CD4-positive, CD25-positive, alpha-beta regulatory T cell (primary cell): ENCODE data around the gene ARMS2. TPM values are rescaled to one million over a fixed set of nuclear protein-coding genes. Genes with fewer than 3 reads are reported as not detected.

Source experiments
- ATAC-seq, 2 donors: fragments of 150-1000 bp; cut with Tn5 transposase; one replicate each; pipeline ENCODE4 v1.10.0; 2021; ENCODE audit warnings: low read depth in 2 of 2, moderate number of reproducible peaks in 2 of 2, moderate library complexity in 1 of 2
- DNase-seq, 3 donors: peaks; one replicate each; pipeline versions ENCODE4 v3.0.0 to v3.0.0-alpha.2; 2012 to 2022; ENCODE audit warnings: mixed read lengths in 1 of 3
- H3K27ac ChIP-seq: one replicate; pipeline ENCODE4 v1.7.0; 2013; ENCODE audit warnings: mild to moderate bottlenecking, low read length; ENCODE audit not compliant: insufficient read depth, poor library complexity, severe bottlenecking
- H3K27me3 ChIP-seq: one replicate; pipeline ENCODE4 v1.7.0; 2013; ENCODE audit warnings: low read length; ENCODE audit not compliant: control insufficient read depth, insufficient read depth
- H3K36me3 ChIP-seq: one replicate; pipeline ENCODE4 v1.7.0; 2013; ENCODE audit warnings: mild to moderate bottlenecking, low read length, moderate library complexity; ENCODE audit not compliant: control insufficient read depth, insufficient read depth
- H3K4me1 ChIP-seq: 2 replicates; pipeline ENCODE4 v1.7.0; 2013; ENCODE audit warnings: mild to moderate bottlenecking, low read length; ENCODE audit not compliant: insufficient read depth, control insufficient read depth, poor library complexity, severe bottlenecking
- H3K4me3 ChIP-seq: one replicate; pipeline ENCODE4 v1.7.0; 2013; ENCODE audit warnings: low read depth, mild to moderate bottlenecking, low read length, moderate library complexity
- H3K9me3 ChIP-seq, 2 experiments: 1 replicate in 1 of 2; 2 replicates in 1 of 2; pipeline ENCODE4 v1.7.0; 2013; ENCODE audit warnings: low read length in 2 of 2, mild to moderate bottlenecking in 1 of 2, moderate library complexity in 1 of 2; ENCODE audit not compliant: control insufficient read depth in 2 of 2
- H3K27ac Mint-ChIP-seq, 3 donors: one replicate each; pipeline ENCODE4 v1.8.0; 2020 to 2022; ENCODE audit warnings: mild to moderate bottlenecking in 3 of 3, mixed read lengths in 3 of 3, moderate library complexity in 2 of 3
- H3K27me3 Mint-ChIP-seq: one replicate; pipeline ENCODE4 v1.8.0; 2022; ENCODE audit warnings: mild to moderate bottlenecking, mixed read lengths
- H3K36me3 Mint-ChIP-seq: one replicate; pipeline ENCODE4 v1.8.0; 2020; ENCODE audit warnings: mixed read lengths
- H3K4me1 Mint-ChIP-seq, 4 donors: one replicate each; pipeline ENCODE4 v1.8.0; 2020 to 2022; ENCODE audit warnings: mixed read lengths in 4 of 4, mild to moderate bottlenecking in 1 of 4
- H3K4me3 Mint-ChIP-seq, 4 donors: one replicate each; pipeline ENCODE4 v1.8.0; 2020 to 2022; ENCODE audit warnings: mild to moderate bottlenecking in 4 of 4, mixed read lengths in 4 of 4, moderate library complexity in 3 of 4
- H3K9me3 Mint-ChIP-seq, 7 donors: one replicate each; pipeline ENCODE4 v1.8.0; 2020 to 2022; ENCODE audit warnings: mixed read lengths in 7 of 7, mild to moderate bottlenecking in 3 of 7, moderate library complexity in 2 of 7
- polyA plus RNA-seq, 4 donors: library from polyadenylated mRNA; unstranded; fragments of 300-500 nt; fragmentation: Illumina TruSeq; gene quantifications; one replicate each; pipeline ENCODE4 v1.2.3, GENCODE V29; 2021
- total RNA-seq: library from RNA; stranded (reverse); gene quantifications from one replicate; pipeline ENCODE4 v1.2.3, GENCODE V29; 2022

The ARMS2 gene
- total and polyA plus RNA-seq, 5 donors from 2014 or later: not detected

GRCh38 chr10:122492999-122493481 lies 38.6 kb downstream of the ARMS2 start:
- Mint-ChIP-seq H3K36me3 (no peaks in the 10 kb centered on the region), H3K27ac (peak overlapping the region in 1 of 3 donors; percentile 40), H3K9me3 (no peaks in the 10 kb centered on the region), H3K27me3 (peaks cover 15% of the 10 kb centered on the region), H3K4me3 (no peak overlapping the region), H3K4me1 (peaks cover 0 to 27% (median 18%) of the 10 kb centered on the region in 4 donors)
- no peaks in the 10 kb centered on the region for H3K27me3 ChIP-seq
- H3K4me1 ChIP-seq: peaks cover 20% of the 10 kb centered on the region
- no peaks in the 10 kb centered on the region for H3K36me3 ChIP-seq
- no peak for DNase-seq
- H3K4me3 ChIP-seq: no peak overlapping the region
- H3K27ac ChIP-seq: no peak overlapping the region
- no peak for ATAC-seq
- H3K9me3 ChIP-seq: no peaks in the 10 kb centered on the region

DNA sequence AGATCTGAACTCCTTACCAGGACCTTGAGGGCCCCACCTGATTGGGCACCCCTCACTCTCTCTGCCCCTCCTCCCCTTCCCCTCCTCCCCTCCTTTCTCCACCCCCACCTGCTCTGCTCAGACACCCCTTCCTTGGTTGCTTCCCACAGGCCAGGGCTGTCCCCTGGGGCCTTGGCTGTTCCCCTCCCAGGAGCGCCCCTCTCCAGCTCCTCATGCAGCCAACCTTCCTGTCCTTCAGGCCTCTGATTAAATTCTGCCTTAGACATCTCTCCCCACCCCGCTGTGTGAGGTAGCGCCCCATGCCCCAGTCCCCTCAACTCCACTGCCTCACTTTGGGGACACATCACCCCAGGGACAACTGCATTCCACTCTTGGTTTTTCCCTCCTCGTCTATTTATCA lies 39.3 kb downstream of the ARMS2 start:
- no peak for DNase-seq
- Mint-ChIP-seq H3K4me1 (peaks cover 0 to 27% (median 18%) of the 10 kb centered on the region in 4 donors), H3K4me3 (no peak overlapping the region), H3K27ac (no peak overlapping the region), H3K27me3 (peaks cover 17% of the 10 kb centered on the region), H3K9me3 (no peaks in the 10 kb centered on the region), H3K36me3 (no peaks in the 10 kb centered on the region)
- ATAC-seq: no peak
- no peaks in the 10 kb centered on the region for H3K36me3 ChIP-seq
- H3K4me1 ChIP-seq: peaks cover 20% of the 10 kb centered on the region
- no peaks in the 10 kb centered on the region for H3K27me3 ChIP-seq
- no peak overlapping the region for H3K4me3 ChIP-seq
- no peak overlapping the region for H3K27ac ChIP-seq
- no peaks in the 10 kb centered on the region for H3K9me3 ChIP-seq

- no peak overlapping the region for H3K4me3 Mint-ChIP-seq
- no peak for ATAC-seq
- DNase-seq: no peak
Observed at GRCh38 chr10:122494173-122494820, 39.8 kb downstream of the ARMS2 start.

GRCh38 chr10:122494833-122495232 lies 40.4 kb downstream of the ARMS2 start:
- ATAC-seq (no peak), DNase-seq (no peak)
- peaks cover 17% of the 10 kb centered on the region for H3K27me3 Mint-ChIP-seq
- H3K36me3 Mint-ChIP-seq: no peaks in the 10 kb centered on the region
- peaks cover 0 to 27% (median 18%) of the 10 kb centered on the region in 4 donors for H3K4me1 Mint-ChIP-seq
- no peaks in the 10 kb centered on the region for H3K9me3 ChIP-seq
- H3K36me3 ChIP-seq: no peaks in the 10 kb centered on the region
- H3K27ac ChIP-seq: no peak overlapping the region
- no peak overlapping the region for H3K4me3 Mint-ChIP-seq
- H3K4me3 ChIP-seq: no peak overlapping the region
- H3K9me3 Mint-ChIP-seq: no peaks in the 10 kb centered on the region
- peaks cover 20% of the 10 kb centered on the region for H3K4me1 ChIP-seq
- no peaks in the 10 kb centered on the region for H3K27me3 ChIP-seq
- no peak overlapping the region for H3K27ac Mint-ChIP-seq

More at GRCh38 chr10:122494173-122494820, 39.8 kb downstream of the ARMS2 start:
- H3K27me3 ChIP-seq: no peaks in the 10 kb centered on the region
- no peaks in the 10 kb centered on the region for H3K36me3 Mint-ChIP-seq
- H3K27ac ChIP-seq: no peak overlapping the region
- peaks cover 17% of the 10 kb centered on the region for H3K27me3 Mint-ChIP-seq
- H3K9me3 ChIP-seq: no peaks in the 10 kb centered on the region
- peaks cover 0 to 27% (median 18%) of the 10 kb centered on the region in 4 donors for H3K4me1 Mint-ChIP-seq
- no peaks in the 10 kb centered on the region for H3K36me3 ChIP-seq
- H3K4me1 ChIP-seq: peaks cover 20% of the 10 kb centered on the region
- H3K4me3 ChIP-seq: no peak overlapping the region
- no peak overlapping the region for H3K27ac Mint-ChIP-seq
- H3K9me3 Mint-ChIP-seq: no peaks in the 10 kb centered on the region

GRCh38 chr10:122495406-122496340 lies 41.2 kb downstream of the ARMS2 start:
- ATAC-seq: no peak
- no peaks in the 10 kb centered on the region for H3K9me3 Mint-ChIP-seq
- no peak overlapping the region for H3K27ac ChIP-seq
- peak in 2 of 3 donors; percentile 13 to 38 for DNase-seq
- peaks cover 0 to 27% (median 17%) of the 10 kb centered on the region in 4 donors for H3K4me1 Mint-ChIP-seq
- H3K4me3 ChIP-seq: peak overlapping the region; percentile 55
- no peaks in the 10 kb centered on the region for H3K27me3 ChIP-seq
- peak overlapping the region in 2 of 4 donors; percentile 28 to 50 for H3K4me3 Mint-ChIP-seq
- H3K27me3 Mint-ChIP-seq: peaks cover 19% of the 10 kb centered on the region
- H3K36me3 ChIP-seq: no peaks in the 10 kb centered on the region
- H3K4me1 ChIP-seq: peaks cover 20% of the 10 kb centered on the region
- H3K36me3 Mint-ChIP-seq: no peaks in the 10 kb centered on the region
- peak overlapping the region in 1 of 3 donors; percentile 39 for H3K27ac Mint-ChIP-seq
- H3K9me3 ChIP-seq: no peaks in the 10 kb centered on the region

DNA sequence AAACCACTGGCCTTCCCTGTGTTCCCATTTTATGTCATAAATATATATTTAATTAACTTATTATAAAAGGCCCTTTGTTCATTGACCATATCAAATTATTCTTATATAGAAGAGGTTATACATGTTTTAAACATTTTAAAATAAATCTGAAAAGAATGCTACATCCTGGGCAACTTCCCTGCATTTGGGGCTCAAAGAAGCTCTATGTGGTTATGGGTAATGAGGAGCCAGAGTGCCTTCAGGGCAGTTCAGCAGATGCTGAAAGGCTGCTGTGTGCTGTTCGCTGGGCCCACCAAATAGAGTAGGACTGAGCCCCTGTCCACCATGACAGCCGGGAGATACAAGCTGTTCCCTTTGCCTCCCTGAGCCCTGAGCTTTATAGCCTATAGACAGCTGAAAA lies 42.8 kb downstream of the ARMS2 start:
- no peak overlapping the region for H3K4me3 ChIP-seq
- H3K27me3 ChIP-seq: no peaks in the 10 kb centered on the region
- Mint-ChIP-seq H3K27me3 (peaks cover 21% of the 10 kb centered on the region), H3K4me3 (no peak overlapping the region), H3K9me3 (no peaks in the 10 kb centered on the region), H3K27ac (no peak overlapping the region), H3K36me3 (no peaks in the 10 kb centered on the region), H3K4me1 (peaks cover 0 to 13% (median 12%) of the 10 kb centered on the region in 4 donors)
- H3K27ac ChIP-seq: no peak overlapping the region
- H3K36me3 ChIP-seq: no peaks in the 10 kb centered on the region
- H3K9me3 ChIP-seq: no peaks in the 10 kb centered on the region
- DNase-seq (no peak), ATAC-seq (no peak)
- H3K4me1 ChIP-seq: peaks cover 9% of the 10 kb centered on the region

DNA sequence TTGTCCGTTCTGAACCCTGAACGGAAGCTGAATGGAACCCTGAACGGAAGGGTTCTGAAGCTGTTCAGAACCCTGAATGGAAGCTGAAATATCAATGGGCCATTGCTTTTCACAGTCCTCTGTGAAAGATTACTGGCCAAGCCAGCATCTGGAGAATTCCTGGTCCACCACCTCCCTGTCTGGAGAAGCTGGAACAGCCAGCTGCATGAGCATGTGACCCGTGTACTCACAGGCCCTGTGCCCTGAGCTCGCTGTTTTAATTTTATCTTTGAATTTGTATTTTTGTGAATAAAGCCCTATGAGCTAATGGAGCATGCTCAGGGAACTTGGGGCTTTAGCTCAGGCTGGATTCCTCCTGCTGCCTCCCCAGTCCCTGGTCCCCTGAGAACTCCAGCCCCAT lies 44.1 kb downstream of the ARMS2 start:
- H3K4me1 Mint-ChIP-seq: peaks cover 0 to 13% (median 12%) of the 10 kb centered on the region in 4 donors
- no peaks in the 10 kb centered on the region for H3K9me3 Mint-ChIP-seq

More for the DNA sequence above, 44.1 kb downstream of the ARMS2 start:
- Mint-ChIP-seq H3K27ac (no peak overlapping the region), H3K4me3 (no peak overlapping the region), H3K36me3 (no peaks in the 10 kb centered on the region), H3K27me3 (peaks cover 21% of the 10 kb centered on the region)
- no peaks in the 10 kb centered on the region for H3K9me3 ChIP-seq
- DNase-seq (no peak), ATAC-seq (no peak)
- no peak overlapping the region for H3K4me3 ChIP-seq
- no peak overlapping the region for H3K27ac ChIP-seq
- no peaks in the 10 kb centered on the region for H3K36me3 ChIP-seq
- H3K27me3 ChIP-seq: no peaks in the 10 kb centered on the region
- peaks cover 9% of the 10 kb centered on the region for H3K4me1 ChIP-seq
